Esophagus muscularis mucosa (tissue), 4 donors: Measurements from ENCODE around the gene TM4SF1.

Source experiments
- EP300 ChIP-seq: sonication (generic); formaldehyde crosslinking; IDR thresholded peaks from one replicate; pipeline ENCODE4 v1.6.1; 2017; ENCODE audit warnings: antibody characterized with exemption
- POLR2A ChIP-seq: fragments of 450-650 bp; IDR thresholded peaks from one replicate; pipeline ENCODE4 v1.6.1; 2017; ENCODE audit warnings: antibody characterized with exemption, moderate library complexity, mild to moderate bottlenecking, low read depth
- POLR2AphosphoS5 ChIP-seq, 2 donors: sonication (generic); formaldehyde crosslinking; IDR thresholded peaks; one replicate each; pipeline ENCODE4 v1.6.1; 2017; ENCODE audit warnings: antibody characterized with exemption in 2 of 2
- TF ChIP-seq, protein P1 (sequence below), 3 experiments: fragments of 200-600 bp in 2 of 3; fragments of 450-650 bp in 1 of 3; sonication (generic) in 2 of 3; IDR thresholded peaks; one replicate each; pipeline ENCODE4 v1.5.1; 2017 to 2019; ENCODE audit warnings: antibody characterized with exemption in 3 of 3, mild to moderate bottlenecking in 2 of 3, moderate library complexity in 1 of 3

- TF ChIP-seq, protein P1, sequence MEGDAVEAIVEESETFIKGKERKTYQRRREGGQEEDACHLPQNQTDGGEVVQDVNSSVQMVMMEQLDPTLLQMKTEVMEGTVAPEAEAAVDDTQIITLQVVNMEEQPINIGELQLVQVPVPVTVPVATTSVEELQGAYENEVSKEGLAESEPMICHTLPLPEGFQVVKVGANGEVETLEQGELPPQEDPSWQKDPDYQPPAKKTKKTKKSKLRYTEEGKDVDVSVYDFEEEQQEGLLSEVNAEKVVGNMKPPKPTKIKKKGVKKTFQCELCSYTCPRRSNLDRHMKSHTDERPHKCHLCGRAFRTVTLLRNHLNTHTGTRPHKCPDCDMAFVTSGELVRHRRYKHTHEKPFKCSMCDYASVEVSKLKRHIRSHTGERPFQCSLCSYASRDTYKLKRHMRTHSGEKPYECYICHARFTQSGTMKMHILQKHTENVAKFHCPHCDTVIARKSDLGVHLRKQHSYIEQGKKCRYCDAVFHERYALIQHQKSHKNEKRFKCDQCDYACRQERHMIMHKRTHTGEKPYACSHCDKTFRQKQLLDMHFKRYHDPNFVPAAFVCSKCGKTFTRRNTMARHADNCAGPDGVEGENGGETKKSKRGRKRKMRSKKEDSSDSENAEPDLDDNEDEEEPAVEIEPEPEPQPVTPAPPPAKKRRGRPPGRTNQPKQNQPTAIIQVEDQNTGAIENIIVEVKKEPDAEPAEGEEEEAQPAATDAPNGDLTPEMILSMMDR (IDR thresholded peaks at IDR 0.05): no peak
- TF ChIP-seq POLR2AphosphoS5 (IDR thresholded peaks at IDR 0.05) (no peak), EP300 (no peak), POLR2A (no peak)
Observed at GRCh38 chr3:149374793-149375500, 2.5 kb downstream of the TM4SF1 start.
